SK-N-SH (cell line): ENCODE measurements around the gene PAXX.

ENCODE experiments used
- MEF2A ChIP-seq: IDR thresholded peaks from 2 replicates; pipeline ENCODE4 v1.4.0; 2012; ENCODE audit warnings: low read depth, borderline replicate concordance
- POLR2AphosphoS5 ChIP-seq: IDR thresholded peaks from 2 replicates; pipeline ENCODE4 v1.6.1; 2012; ENCODE audit warnings: low read depth, low read length

DNA sequence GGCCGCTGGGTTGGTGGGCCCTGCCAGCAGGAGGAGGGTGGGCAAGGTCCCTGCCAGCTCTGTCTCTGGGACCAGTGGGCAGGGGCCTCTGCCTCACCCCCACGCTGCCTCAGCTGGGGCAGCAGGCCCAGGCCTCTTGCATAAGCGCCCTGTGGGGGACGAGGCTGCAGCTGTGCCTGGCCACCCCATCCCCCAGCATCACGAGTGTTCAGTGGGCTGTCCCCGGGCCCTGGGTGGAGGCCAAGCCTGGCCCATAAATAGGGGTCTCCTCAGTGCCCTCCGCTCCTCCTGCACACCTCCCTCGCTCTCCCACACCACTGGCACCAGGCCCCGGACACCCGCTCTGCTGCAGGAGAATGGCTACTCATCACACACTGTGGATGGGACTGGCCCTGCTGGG is 15.0 kb upstream of the PAXX start, which contains the start of gene PTGDS:
- no peak for TF ChIP-seq MEF2A
- TF ChIP-seq POLR2AphosphoS5, result no peak
